Measurements from ENCODE around the gene RASA3. TPM values are rescaled to one million over a fixed set of nuclear protein-coding genes. Genes with fewer than 3 reads are reported as not detected.
"Not testable (repeated sequence)": the region's sequence is repeated elsewhere in the genome, so short reads cannot be mapped to it uniquely, and the experiment has no call there.

The RASA3 gene
- 33.2 and 35.2 TPM in 2 replicates for total RNA-seq (2012; rRNA removed)

GRCh38 chr13:114132419-114133121 is at the start of gene RASA3:
Gene RASA3 (minus strand): TSS chr13:114132623. CDS start chr13:114132489, 134 bp downstream.
- H3K9ac ChIP-seq (ENCODE audit: low read depth, low read length): peak within 1 kb of the TSS; percentile 93
- peak within 1 kb of the TSS; percentile 98 for H3K4me2 ChIP-seq (ENCODE audit: low read length)
- H3K4me3 ChIP-seq (ENCODE audit: low read length): peak within 1 kb of the TSS; percentile 95
- peaks cover 32% of the 10 kb centered on the region for H3K4me1 ChIP-seq (ENCODE audit: control insufficient read depth, insufficient read depth, low read length)
- no peaks in the 10 kb centered on the region for H3K9me3 ChIP-seq (replicated peaks; ENCODE audit: low read length)
- no peaks in the 10 kb centered on the region for H3K36me3 ChIP-seq (ENCODE audit: insufficient read depth, low read length)
- H3K27me3 ChIP-seq (ENCODE audit: control insufficient read depth, insufficient read depth, low read length): no peaks in the 10 kb centered on the region

DNA sequence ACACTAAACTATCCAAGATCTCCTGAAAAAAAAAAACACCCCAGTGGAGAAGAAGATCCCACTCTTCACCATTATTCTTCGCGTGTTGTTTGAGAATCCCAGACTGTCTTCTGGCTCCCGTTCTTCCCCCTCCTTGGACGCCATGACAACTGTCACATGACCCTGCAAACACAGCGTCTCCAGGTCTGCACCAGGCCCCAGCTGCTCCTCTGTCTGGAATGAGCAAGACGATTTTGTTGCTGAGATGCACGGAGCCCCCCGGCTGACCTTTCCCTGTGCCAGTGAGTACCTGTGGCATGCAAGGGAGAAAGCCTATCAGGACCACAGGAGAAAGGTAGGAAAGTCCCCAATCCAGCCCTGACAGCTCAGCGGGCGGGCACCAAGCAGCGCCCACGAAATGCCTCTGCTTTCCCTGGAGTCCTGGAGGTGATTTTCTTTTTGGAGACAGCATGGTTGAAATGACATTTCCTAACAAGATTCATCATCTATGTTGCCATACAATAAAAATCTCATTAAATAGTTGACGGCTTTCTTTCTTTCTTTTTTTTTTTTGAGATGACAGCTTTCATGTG is 46.8 kb upstream of the RASA3 start, which contains the start of gene CFAP97D2:
TSS of gene CFAP97D2 (plus strand) at position 171 of the 572 bp plus-strand sequence. CDS start at position 245, 74 bp downstream.
- H3K27me3 ChIP-seq (ENCODE audit: control insufficient read depth, insufficient read depth, low read length): peaks cover 63% of the 10 kb centered on the region
- H3K4me3 ChIP-seq (ENCODE audit: low read length): no peak within 1 kb of the TSS
- H3K36me3 ChIP-seq (ENCODE audit: insufficient read depth, low read length): no peaks in the 10 kb centered on the region

GRCh38 chr13:114177245-114178010 is 45.0 kb upstream of the RASA3 start:
- Histone ChIP-seq H3K36me3 (ENCODE audit: insufficient read depth, low read length) (no peaks in the 10 kb centered on the region), H3K9ac (ENCODE audit: low read depth, low read length) (no peak overlapping the region), H3K4me2 (ENCODE audit: low read length) (no peak overlapping the region), H3K9me3 (replicated peaks; ENCODE audit: low read length) (peaks cover 10% of the 10 kb centered on the region), H3K27me3 (ENCODE audit: control insufficient read depth, insufficient read depth, low read length) (peaks cover 48% of the 10 kb centered on the region), H3K4me3 (ENCODE audit: low read length) (no peak overlapping the region), H3K4me1 (ENCODE audit: control insufficient read depth, insufficient read depth, low read length) (no peaks in the 10 kb centered on the region)

More for the DNA sequence above, 46.8 kb upstream of the RASA3 start, which contains the start of gene CFAP97D2:
- no peaks in the 10 kb centered on the region for H3K4me1 ChIP-seq (ENCODE audit: control insufficient read depth, insufficient read depth, low read length)
- no peaks in the 10 kb centered on the region for H3K9me3 ChIP-seq (replicated peaks; ENCODE audit: low read length)
- H3K9ac ChIP-seq (ENCODE audit: low read depth, low read length): no peak within 1 kb of the TSS
- H3K4me2 ChIP-seq (ENCODE audit: low read length): no peak within 1 kb of the TSS

- H3K4me1 ChIP-seq (ENCODE audit: control insufficient read depth, insufficient read depth, low read length): not testable (repeated sequence)
Measured at GRCh38 chr13:114176359-114176902, 44.0 kb upstream of the RASA3 start.

GRCh38 chr13:114174529-114174961 is 42.1 kb upstream of the RASA3 start:
- Histone ChIP-seq H3K4me3 (ENCODE audit: low read length) (no peak overlapping the region), H3K9me3 (replicated peaks; ENCODE audit: low read length) (peaks cover 10% of the 10 kb centered on the region), H3K4me1 (ENCODE audit: control insufficient read depth, insufficient read depth, low read length) (no peaks in the 10 kb centered on the region), H3K36me3 (ENCODE audit: insufficient read depth, low read length) (no peaks in the 10 kb centered on the region), H3K9ac (ENCODE audit: low read depth, low read length) (no peak overlapping the region), H3K4me2 (ENCODE audit: low read length) (no peak overlapping the region), H3K27me3 (ENCODE audit: control insufficient read depth, insufficient read depth, low read length) (peaks cover 30% of the 10 kb centered on the region)

More at GRCh38 chr13:114176359-114176902, 44.0 kb upstream of the RASA3 start:
- not testable (repeated sequence) for H3K36me3 ChIP-seq (ENCODE audit: insufficient read depth, low read length); H3K4me2 ChIP-seq (ENCODE audit: low read length); H3K9ac ChIP-seq (ENCODE audit: low read depth, low read length); H3K4me3 ChIP-seq (ENCODE audit: low read length)
- peaks cover 46% of the 10 kb centered on the region for H3K27me3 ChIP-seq (ENCODE audit: control insufficient read depth, insufficient read depth, low read length)
- H3K9me3 ChIP-seq (replicated peaks; ENCODE audit: low read length): peaks cover 10% of the 10 kb centered on the region

GRCh38 chr13:114173745-114174144 is 41.3 kb upstream of the RASA3 start:
- H3K4me1 ChIP-seq (ENCODE audit: control insufficient read depth, insufficient read depth, low read length): no peaks in the 10 kb centered on the region
- H3K27me3 ChIP-seq (ENCODE audit: control insufficient read depth, insufficient read depth, low read length): peaks cover 22% of the 10 kb centered on the region
- no peaks in the 10 kb centered on the region for H3K36me3 ChIP-seq (ENCODE audit: insufficient read depth, low read length)
- H3K4me3 ChIP-seq (ENCODE audit: low read length): no peak overlapping the region
- no peak overlapping the region for H3K4me2 ChIP-seq (ENCODE audit: low read length)
- H3K9me3 ChIP-seq (replicated peaks; ENCODE audit: low read length): peaks cover 10% of the 10 kb centered on the region
- no peak overlapping the region for H3K9ac ChIP-seq (ENCODE audit: low read depth, low read length)

DNA sequence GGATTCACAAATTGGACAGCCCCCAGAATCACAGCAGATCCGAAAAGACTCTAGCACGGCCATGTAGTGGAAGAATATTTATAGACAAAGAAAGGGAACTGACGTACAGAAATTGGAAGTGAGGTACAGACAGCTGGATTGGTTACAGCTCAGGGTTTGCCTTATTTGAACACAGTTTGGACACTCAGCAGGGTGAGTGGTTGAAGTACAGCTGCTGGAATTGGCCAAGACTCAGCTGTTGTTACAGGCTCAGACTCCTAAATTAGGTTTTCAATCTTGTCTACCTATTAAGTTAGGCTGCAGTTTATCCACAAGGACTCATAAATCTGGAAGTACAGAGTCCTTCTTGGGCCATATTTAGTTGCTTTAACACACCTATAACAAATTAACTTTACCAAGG is 40.8 kb upstream of the RASA3 start:
- Histone ChIP-seq H3K4me3 (ENCODE audit: low read length) (no peak overlapping the region), H3K36me3 (ENCODE audit: insufficient read depth, low read length) (no peaks in the 10 kb centered on the region), H3K27me3 (ENCODE audit: control insufficient read depth, insufficient read depth, low read length) (peaks cover 18% of the 10 kb centered on the region), H3K9me3 (replicated peaks; ENCODE audit: low read length) (peaks cover 10% of the 10 kb centered on the region), H3K9ac (ENCODE audit: low read depth, low read length) (no peak overlapping the region), H3K4me1 (ENCODE audit: control insufficient read depth, insufficient read depth, low read length) (no peaks in the 10 kb centered on the region), H3K4me2 (ENCODE audit: low read length) (no peak overlapping the region)

- H3K9me3 ChIP-seq (replicated peaks; ENCODE audit: low read length): peaks cover under 1% of the 10 kb centered on the region
- no peaks in the 10 kb centered on the region for H3K4me1 ChIP-seq (ENCODE audit: control insufficient read depth, insufficient read depth, low read length)
- no peaks in the 10 kb centered on the region for H3K36me3 ChIP-seq (ENCODE audit: insufficient read depth, low read length)
- H3K4me3 ChIP-seq (ENCODE audit: low read length): no peak overlapping the region
- H3K27me3 ChIP-seq (ENCODE audit: control insufficient read depth, insufficient read depth, low read length): peaks cover 25% of the 10 kb centered on the region
- H3K9ac ChIP-seq (ENCODE audit: low read depth, low read length): no peak overlapping the region
- no peak overlapping the region for H3K4me2 ChIP-seq (ENCODE audit: low read length)
Measured at GRCh38 chr13:114167885-114168284, 35.5 kb upstream of the RASA3 start.

- H3K4me2 ChIP-seq (ENCODE audit: low read length): no peak overlapping the region
- H3K4me3 ChIP-seq (ENCODE audit: low read length): no peak overlapping the region
- H3K9me3 ChIP-seq (replicated peaks; ENCODE audit: low read length): no peaks in the 10 kb centered on the region
- no peaks in the 10 kb centered on the region for H3K36me3 ChIP-seq (ENCODE audit: insufficient read depth, low read length)
- peaks cover 3% of the 10 kb centered on the region for H3K4me1 ChIP-seq (ENCODE audit: control insufficient read depth, insufficient read depth, low read length)
- H3K9ac ChIP-seq (ENCODE audit: low read depth, low read length): no peak overlapping the region
- peaks cover 25% of the 10 kb centered on the region for H3K27me3 ChIP-seq (ENCODE audit: control insufficient read depth, insufficient read depth, low read length)
Measured at GRCh38 chr13:114167426-114167825, 35.0 kb upstream of the RASA3 start.

DNA sequence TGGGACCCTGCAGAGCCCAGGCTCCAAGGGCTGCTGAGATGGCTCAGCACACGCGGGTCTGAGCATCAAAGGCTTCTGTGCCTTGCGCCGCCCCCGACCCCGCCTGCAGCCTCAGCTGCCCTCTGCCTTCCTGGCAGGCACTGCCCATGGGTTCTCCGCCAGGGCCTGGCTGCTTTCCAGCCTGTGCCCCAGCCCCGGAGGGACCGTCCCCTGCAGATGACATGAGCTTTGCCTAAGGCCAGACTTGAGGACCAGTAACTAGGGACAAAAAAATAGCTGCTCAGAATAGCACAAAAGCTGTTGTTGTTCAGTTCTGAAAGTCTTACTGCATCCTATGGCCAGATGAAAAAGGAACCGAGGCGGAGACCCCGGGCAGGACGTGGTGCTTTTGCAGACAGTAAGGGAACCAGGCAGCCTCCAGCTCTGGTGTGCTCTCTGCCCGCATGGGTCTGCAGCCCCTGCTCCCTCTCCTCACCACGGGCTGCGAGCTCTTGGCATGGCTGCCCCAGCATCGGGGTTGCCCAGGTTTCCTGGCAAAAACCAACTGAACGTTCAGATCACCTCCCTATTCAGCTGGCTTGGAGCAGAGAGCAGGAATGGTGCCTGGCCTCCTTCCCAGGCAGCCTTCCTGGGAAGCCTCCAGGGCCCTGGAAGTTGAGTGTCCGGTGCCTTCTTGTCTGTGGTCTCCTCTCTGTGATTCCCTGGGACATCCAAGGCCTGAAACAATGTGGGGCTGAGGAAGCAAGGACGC is 34.1 kb upstream of the RASA3 start:
- Histone ChIP-seq H3K9ac (ENCODE audit: low read depth, low read length) (no peak overlapping the region), H3K27me3 (ENCODE audit: control insufficient read depth, insufficient read depth, low read length) (peaks cover 32% of the 10 kb centered on the region), H3K36me3 (ENCODE audit: insufficient read depth, low read length) (no peaks in the 10 kb centered on the region), H3K4me2 (ENCODE audit: low read length) (no peak overlapping the region), H3K4me3 (ENCODE audit: low read length) (no peak overlapping the region), H3K9me3 (replicated peaks; ENCODE audit: low read length) (no peaks in the 10 kb centered on the region), H3K4me1 (ENCODE audit: control insufficient read depth, insufficient read depth, low read length) (peaks cover 11% of the 10 kb centered on the region)

Measured in skeletal muscle satellite cell (primary cell).